Sigmoid colon (tissue), 4 donors: ENCODE data around the gene ZWINT.

Experiments
- CTCF ChIP-seq, 4 experiments: fragments of 450-650 bp in 3 of 4; fragments of 200-600 bp in 1 of 4; IDR thresholded peaks; one replicate each; pipeline ENCODE4 v1.5.1; 2016 to 2019; ENCODE audit warnings: antibody characterized with exemption in 4 of 4, mild to moderate bottlenecking in 3 of 4, moderate library complexity in 2 of 4
- EP300 ChIP-seq, 4 donors: sonication (generic); formaldehyde crosslinking; IDR thresholded peaks; one replicate each; pipeline ENCODE4 v1.6.1; 2017; ENCODE audit warnings: antibody characterized with exemption in 4 of 4
- POLR2A ChIP-seq, 2 donors: fragments of 450-650 bp; IDR thresholded peaks; one replicate each; pipeline ENCODE4 v1.6.1; 2016; ENCODE audit warnings: antibody characterized with exemption in 2 of 2, mild to moderate bottlenecking in 2 of 2, moderate library complexity in 2 of 2
- POLR2AphosphoS5 ChIP-seq, 4 donors: sonication (generic); formaldehyde crosslinking; IDR thresholded peaks; one replicate each; pipeline ENCODE4 v1.6.1; 2017; ENCODE audit warnings: antibody characterized with exemption in 4 of 4

- no peak for TF ChIP-seq CTCF (IDR thresholded peaks at IDR 0.05)
- TF ChIP-seq EP300 (IDR thresholded peaks at IDR 0.05) = no peak
- no peak for TF ChIP-seq POLR2A (IDR thresholded peaks at IDR 0.05)
- no peak for TF ChIP-seq POLR2AphosphoS5 (IDR thresholded peaks at IDR 0.05)
Observed at GRCh38 chr10:56348101-56348500, 13.0 kb downstream of the ZWINT start.
